AG04449 (cell line): ENCODE measurements around the gene TBXA2R.
"Not testable (repeated sequence)": the region's sequence is repeated elsewhere in the genome, so short reads cannot be mapped to it uniquely, and the experiment has no call there.

Experiments used
- CTCF ChIA-PET: fragments of 350-600 bp; formaldehyde crosslinking; extraction: SDS; loops from one replicate; lab custom pipeline; 2021; ENCODE audit warnings: antibody characterized with exemption; lab: Yijun Ruan, JAX
- POLR2A ChIA-PET: fragments of 400-600, 350-600 bp; formaldehyde crosslinking; extraction: SDS; loops from one replicate; lab custom pipeline; 2020; ENCODE audit warnings: antibody characterized with exemption, inconsistent platforms; lab: Yijun Ruan, JAX
- DNase-seq: peaks from one replicate; pipeline ENCODE4 v3.0.0-alpha.2; 2010; ENCODE audit warnings: low read depth, low spot score
- H3K4me3 ChIP-seq: 2 replicates; pipeline ENCODE4 v1.5.1; 2011; ENCODE audit warnings: low read depth, mild to moderate bottlenecking, control low read depth, low read length
- CTCF ChIP-seq: IDR thresholded peaks from one replicate; pipeline ENCODE4 v1.5.1; 2011; ENCODE audit warnings: mild to moderate bottlenecking, moderate library complexity, low read length, control low read depth, inconsistent platforms; ENCODE audit not compliant: insufficient read depth; ENCODE audit errors: missing control alignments

The TBXA2R gene

DNA sequence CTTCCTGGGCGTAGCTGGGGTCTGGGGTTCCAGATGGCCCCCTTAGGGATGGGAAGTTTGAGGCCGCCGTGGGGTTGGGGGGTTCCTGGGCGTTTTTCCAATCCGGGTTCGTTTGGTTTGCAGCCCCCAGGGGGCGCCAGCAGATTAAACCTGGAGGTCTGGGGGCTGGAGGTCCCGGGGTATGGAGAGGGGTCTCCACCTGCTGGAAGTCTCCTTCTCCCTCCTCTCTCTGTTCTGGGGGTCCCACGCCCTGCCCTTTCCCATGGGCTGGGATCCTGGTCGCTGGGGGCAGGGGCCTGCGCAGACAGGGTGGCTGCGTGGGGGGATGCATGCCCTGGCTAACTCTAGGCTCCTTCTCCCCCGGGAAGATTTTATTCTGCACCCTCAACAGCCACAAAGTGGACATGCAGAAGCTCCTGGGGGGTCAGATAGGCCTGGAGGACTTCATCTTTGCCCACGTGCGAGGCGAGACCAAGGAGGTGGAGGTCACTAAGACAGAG is 20.5 kb downstream of the TBXA2R start:
- H3K4me3 ChIP-seq: peak overlapping the region; percentile 36
- TF ChIP-seq CTCF: peak; percentile 27
- CTCF ChIA-PET: interaction anchor here (1.0 to 3.1 kb wide), 9 partner anchors 10 to 40 kb away, joined by 3 to 12 read pairs (median 5); partner anchors contain the start of gene TBXA2R

GRCh38 chr19:3585301-3586126 is 21.2 kb downstream of the TBXA2R start, which contains the start of gene GIPC3:
GIPC3 (plus strand) TSS chr19:3585478; CDS start chr19:3585598, 120 bp downstream.
- TF ChIP-seq CTCF: no peak
- no peak for DNase-seq
- ChIA-PET CTCF (interaction anchor here (0.5 to 3.1 kb wide), 11 partner anchors 10 to 58 kb away, joined by 3 to 12 read pairs (median 4); no protein-coding TSS in a partner anchor), POLR2A (no interaction called here)
- peak within 1 kb of the TSS; percentile 36 for H3K4me3 ChIP-seq

More for the DNA sequence above, 20.5 kb downstream of the TBXA2R start:
- POLR2A ChIA-PET: no interaction called here
- no peak for DNase-seq

DNA sequence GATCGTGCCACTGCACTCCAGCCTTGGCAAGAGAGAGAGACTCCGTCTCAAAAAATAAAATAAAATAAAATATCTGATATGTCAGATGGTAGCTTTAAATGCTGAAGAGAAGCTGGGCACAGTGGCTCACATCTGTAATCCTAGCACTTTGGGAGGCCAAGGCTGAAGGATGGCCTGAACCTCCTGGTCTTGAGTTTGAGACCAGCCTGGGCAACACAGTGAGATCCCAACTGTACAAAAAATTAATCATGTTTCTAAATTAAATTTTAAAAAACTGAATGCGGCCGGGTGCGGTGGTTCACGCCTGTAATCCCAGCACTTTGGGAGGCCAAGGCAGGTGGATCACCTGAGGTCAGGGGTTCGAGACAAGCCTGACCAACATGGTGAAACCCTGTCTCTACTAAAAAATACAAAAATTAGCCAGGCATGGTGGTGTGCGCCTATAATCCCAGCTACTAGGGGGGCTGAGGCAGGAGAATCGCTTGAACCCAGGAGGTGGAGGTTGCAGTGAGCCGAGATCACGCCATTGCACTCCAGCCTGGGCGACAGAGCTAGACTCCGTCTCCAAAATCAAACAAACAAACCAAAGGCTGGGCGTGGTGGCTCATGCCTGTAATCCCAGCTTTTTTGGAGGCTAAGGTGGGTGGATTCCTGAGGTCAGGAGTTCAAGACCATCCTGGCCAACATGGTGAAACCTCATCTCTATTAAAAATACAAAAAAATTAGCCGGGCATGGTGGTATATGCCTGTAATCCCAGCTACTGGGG is 22.5 kb downstream of the TBXA2R start:
- CTCF ChIA-PET: interaction anchor here (1.3 to 3.1 kb wide), 4 partner anchors 12 to 39 kb away, joined by 3 to 12 read pairs (median 4); no protein-coding TSS in a partner anchor
- H3K4me3 ChIP-seq, POLR2A ChIA-PET, DNase-seq: not testable (repeated sequence)

DNA sequence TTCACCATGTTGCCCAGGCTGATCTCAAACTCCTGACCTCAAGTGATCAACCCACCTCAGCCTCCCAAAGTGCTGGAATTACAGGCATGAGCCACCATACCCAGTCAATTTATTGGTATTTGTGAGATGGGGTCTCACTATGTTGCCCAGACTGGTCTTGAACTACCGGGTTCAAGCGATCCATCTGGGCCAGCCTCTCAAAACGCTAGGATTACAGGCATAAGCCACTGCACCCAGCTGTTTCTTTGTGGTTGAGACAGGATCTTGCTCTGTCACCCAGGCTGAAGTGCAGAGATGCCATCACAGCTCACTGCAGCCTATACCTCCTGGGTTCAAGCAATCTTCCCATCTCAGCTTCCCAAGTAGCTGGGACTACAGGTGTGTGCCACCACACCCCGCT is 24.9 kb downstream of the TBXA2R start:
- DNase-seq, H3K4me3 ChIP-seq: not testable (repeated sequence)
- CTCF ChIA-PET: interaction anchor here (1.0 kb wide), 1 partner anchor 9 kb away, joined by 3 read pairs; no protein-coding TSS in a partner anchor
- POLR2A ChIA-PET: interaction anchor here (1.4 kb wide), 1 partner anchor 81 kb away, joined by 3 read pairs; no protein-coding TSS in a partner anchor

- peak; percentile 84 for DNase-seq
- ChIA-PET POLR2A (interaction anchor here (1.4 kb wide), 1 partner anchor 79 kb away, joined by 3 read pairs; no protein-coding TSS in a partner anchor), CTCF (no interaction called here)
- H3K4me3 ChIP-seq: no peak overlapping the region
- no peak for TF ChIP-seq CTCF
Observed at GRCh38 chr19:3580156-3580934, 26.3 kb downstream of the TBXA2R start.

GRCh38 chr19:3578390-3578789 is 28.3 kb downstream of the TBXA2R start:
- no peak overlapping the region for H3K4me3 ChIP-seq
- ChIA-PET CTCF (interaction anchor here (1.9 to 2.0 kb wide), 2 partner anchors 21 to 562 kb away, joined by 4 to 5 read pairs; partner anchors contain the start of gene MFSD12), POLR2A (interaction anchor here (0.6 kb wide), 1 partner anchor 406 kb away, joined by 3 read pairs; no protein-coding TSS in a partner anchor)
- DNase-seq: no peak
- TF ChIP-seq CTCF: no peak
